HepG2 (cell line): ENCODE measurements around the gene TTLL12. TPM values are rescaled to one million over a fixed set of nuclear protein-coding genes. Genes with fewer than 3 reads are reported as not detected.
A peak's percentile ranks its signal among the peaks of the same experiment; 100 is the strongest.

Experiments
- ARID4A ChIP-seq: sonication (generic); formaldehyde crosslinking; IDR thresholded peaks from 2 replicates; pipeline ENCODE4 v1.5.0; 2020; ENCODE audit warnings: mild to moderate bottlenecking, missing genetic modification reagents, borderline replicate concordance
- FOXJ3 ChIP-seq: sonication (generic); formaldehyde crosslinking; IDR thresholded peaks from 2 replicates; pipeline ENCODE4 v1.4.0; 2020; ENCODE audit warnings: missing genetic modification reagents, mild to moderate bottlenecking, borderline replicate concordance
- GATAD1 ChIP-seq: IDR thresholded peaks from 2 replicates; pipeline ENCODE4 v1.6.1; 2016; ENCODE audit warnings: missing genetic modification reagents, missing compliant biosample characterization
- GATAD2A ChIP-seq: IDR thresholded peaks from 2 replicates; pipeline ENCODE4 v1.6.1; 2016
- KAT8 ChIP-seq: IDR thresholded peaks from 2 replicates; pipeline ENCODE4 v1.6.1; 2016; ENCODE audit warnings: missing genetic modification reagents, missing compliant biosample characterization
- PLRG1 ChIP-seq: fragments of 450-650 bp; conservative IDR thresholded peaks from 2 replicates; pipeline ENCODE4 v1.6.1; 2016
- SALL1 ChIP-seq: sonication (generic); formaldehyde crosslinking; IDR thresholded peaks from 2 replicates; pipeline ENCODE4 v1.8.0; 2022; ENCODE audit warnings: mild to moderate bottlenecking, missing genetic modification reagents
- SMAD3 ChIP-seq: sonication (generic); formaldehyde crosslinking; IDR thresholded peaks from 2 replicates; pipeline ENCODE4 v1.4.0; 2020; ENCODE audit warnings: missing genetic modification reagents
- ZBTB8A ChIP-seq: sonication (generic); formaldehyde crosslinking; IDR thresholded peaks from 2 replicates; pipeline ENCODE4 v1.4.0; 2020; ENCODE audit warnings: mild to moderate bottlenecking, low read depth, missing genetic modification reagents, borderline replicate concordance
- ZNF207 ChIP-seq: fragments of 450-650 bp; IDR thresholded peaks from 2 replicates; pipeline ENCODE4 v1.6.1; 2016; ENCODE audit warnings: antibody characterized with exemption, borderline replicate concordance
- ZNF235 ChIP-seq: sonication (generic); formaldehyde crosslinking; IDR thresholded peaks from 2 replicates; pipeline ENCODE4 v1.8.1; 2023; ENCODE audit warnings: mild to moderate bottlenecking, missing genetic modification reagents, borderline replicate concordance
- ZNF281 ChIP-seq: sonication (generic); formaldehyde crosslinking; IDR thresholded peaks from 2 replicates; pipeline ENCODE4 v1.4.0; 2020; ENCODE audit warnings: missing genetic modification reagents, borderline replicate concordance
- ZNF326 ChIP-seq: sonication (generic); formaldehyde crosslinking; IDR thresholded peaks from 2 replicates; pipeline ENCODE4 v1.4.0; 2020; ENCODE audit warnings: missing genetic modification reagents, borderline replicate concordance
- ZNF549 ChIP-seq: sonication (generic); formaldehyde crosslinking; IDR thresholded peaks from 2 replicates; pipeline ENCODE4 v1.5.0; 2020; ENCODE audit warnings: missing genetic modification reagents
- ZNF609 ChIP-seq: sonication (generic); formaldehyde crosslinking; IDR thresholded peaks from 2 replicates; pipeline ENCODE4 v1.4.0; 2020; ENCODE audit warnings: mild to moderate bottlenecking, missing genetic modification reagents, borderline replicate concordance
- ZNF749 ChIP-seq: sonication (generic); formaldehyde crosslinking; IDR thresholded peaks from 2 replicates; pipeline ENCODE4 v1.8.0; 2022; ENCODE audit warnings: mild to moderate bottlenecking, missing genetic modification reagents, moderate library complexity, borderline replicate concordance
- ZNF75D ChIP-seq: sonication (generic); formaldehyde crosslinking; IDR thresholded peaks from 2 replicates; pipeline ENCODE4 v1.8.1; 2023; ENCODE audit warnings: missing genetic modification reagents, mild to moderate bottlenecking, borderline replicate concordance
- polyA plus RNA-seq, 8 experiments: library from polyadenylated mRNA; depleted of rRNA in 3 of 8; stranded (reverse) in 7 of 8; unstranded in 1 of 8; fragments of >200 nt; fragmentation: Illumina TruSeq in 4 of 8; extraction: Trizol in 4 of 8; gene quantifications; 2 replicates each; pipeline versions ENCODE4 v1.2.1 to v1.2.3, GENCODE V29; 2011 to 2016; ENCODE audit warnings: low read depth in 4 of 8, missing spikeins in 1 of 8, mixed read lengths in 1 of 8; ENCODE audit not compliant: insufficient read depth in 1 of 8
- total RNA-seq, 5 experiments: library from RNA; depleted of rRNA; stranded (reverse); fragments of >200 nt; fragmentation: Illumina TruSeq; extraction: Trizol; gene quantifications; 2 replicates each; pipeline ENCODE4 v1.2.3, GENCODE V29; 2016; ENCODE audit warnings: low read depth in 1 of 5

TTLL12 gene
- total and polyA plus RNA-seq, 2 of the 13 experiments (the other 11 are each of a cell fraction or from before 2014, with no cell fraction given), result 11.9 to 38.1 TPM

GRCh38 chr22:43187171-43188099 lies 501 bp upstream of the TTLL12 start (continued):
- no peak for TF ChIP-seq ZNF207
- TF ChIP-seq ZBTB8A (CRISPR knock-in tag), result no peak
- TF ChIP-seq GATAD2A, result peak; percentile 67
- peak; percentile 96 for TF ChIP-seq KAT8 (CRISPR knock-in tag)
- no peak for TF ChIP-seq ZNF281 (CRISPR knock-in tag)
- TF ChIP-seq ZNF326, result no peak
- TF ChIP-seq PLRG1, result no peak
- TF ChIP-seq ZNF235 (CRISPR knock-in tag), result peak; percentile 57; the same call in 1 of the 2 replicates
- no peak for TF ChIP-seq ZNF749 (CRISPR knock-in tag)
- TF ChIP-seq ARID4A (CRISPR knock-in tag), result no peak; the same call in 1 of the 2 replicates
- 0 out of 2 replicates have a peak, but pooled peaks have one; percentile 42 for TF ChIP-seq SMAD3 (CRISPR knock-in tag)
- TF ChIP-seq ZNF549 (CRISPR knock-in tag), result peak; percentile 71; the same call in 1 of the 2 replicates
- no peak for TF ChIP-seq ZNF75D (CRISPR knock-in tag)
- TF ChIP-seq GATAD1 (CRISPR knock-in tag), result peak; percentile 89
- TF ChIP-seq SALL1 (CRISPR knock-in tag), result peak; percentile 76
- TF ChIP-seq ZNF609 (CRISPR knock-in tag), result peak; percentile 62; the same call in 1 of the 2 replicates
- peak; percentile 22; the same call in 1 of the 2 replicates for TF ChIP-seq FOXJ3 (CRISPR knock-in tag)
